H9 (cell line): Measurements from ENCODE around the gene DPH1. TPM values are rescaled to one million over a fixed set of nuclear protein-coding genes. Genes with fewer than 3 reads are reported as not detected.
A peak's percentile ranks its signal among the peaks of the same experiment; 100 is the strongest.

Experiments
- DNase-seq: peaks from one replicate; pipeline ENCODE4 v3.0.0-alpha.2; 2017
- H2AFZ ChIP-seq: one replicate; pipeline ENCODE4 v1.6.1; 2013; ENCODE audit warnings: mild to moderate bottlenecking, low read length, control low read depth, moderate library complexity
- H2AK5ac ChIP-seq: 2 replicates; pipeline ENCODE4 v1.6.1; 2013; ENCODE audit warnings: low read length, control low read depth, mixed read lengths; ENCODE audit not compliant: insufficient read length
- H2BK120ac ChIP-seq: one replicate; pipeline ENCODE4 v1.6.1; 2013; ENCODE audit warnings: low read depth, mild to moderate bottlenecking, low read length, control low read depth, inconsistent platforms; ENCODE audit not compliant: poor library complexity, severe bottlenecking
- H2BK12ac ChIP-seq: 2 replicates; pipeline ENCODE4 v1.6.1; 2013; ENCODE audit warnings: low read length, control low read depth, mixed read lengths, low read depth; ENCODE audit not compliant: insufficient read length
- H2BK15ac ChIP-seq: 2 replicates; pipeline ENCODE4 v1.6.1; 2013; ENCODE audit warnings: low read depth, low read length, control low read depth
- H2BK20ac ChIP-seq: one replicate; pipeline ENCODE4 v1.6.1; 2013; ENCODE audit warnings: low read depth, mild to moderate bottlenecking, low read length, control low read depth, inconsistent platforms; ENCODE audit not compliant: poor library complexity, severe bottlenecking
- H2BK5ac ChIP-seq: 2 replicates; pipeline ENCODE4 v1.6.1; 2013; ENCODE audit warnings: low read length, control low read depth, mixed read lengths; ENCODE audit not compliant: insufficient read length
- H3K14ac ChIP-seq: 2 replicates; pipeline ENCODE4 v1.6.1; 2013; ENCODE audit warnings: low read length, control low read depth; ENCODE audit not compliant: insufficient read depth
- H3K18ac ChIP-seq: 2 replicates; pipeline ENCODE4 v1.6.1; 2013; ENCODE audit warnings: low read depth, mild to moderate bottlenecking, mixed read lengths, low read length, control low read depth; ENCODE audit not compliant: insufficient read length
- H3K23ac ChIP-seq: 2 replicates; pipeline ENCODE4 v1.6.1; 2013; ENCODE audit warnings: low read length, control low read depth, mixed read lengths, low read depth; ENCODE audit not compliant: insufficient read length
- H3K23me2 ChIP-seq: 2 replicates; pipeline ENCODE4 v1.6.1; 2013; ENCODE audit warnings: low read depth, mild to moderate bottlenecking, mixed read lengths, low read length, control low read depth; ENCODE audit not compliant: insufficient read length, poor library complexity, severe bottlenecking
- H3K27ac ChIP-seq: 2 replicates; pipeline ENCODE4 v1.5.1; 2013; ENCODE audit warnings: low read length, control low read depth, mixed read lengths, low read depth; ENCODE audit not compliant: insufficient read length
- H3K27me3 ChIP-seq: 2 replicates; pipeline ENCODE4 v1.6.1; 2013; ENCODE audit warnings: low read length, control low read depth, inconsistent platforms; ENCODE audit not compliant: insufficient read depth
- H3K4ac ChIP-seq: 2 replicates; pipeline ENCODE4 v1.6.1; 2013; ENCODE audit warnings: low read depth, mild to moderate bottlenecking, control low read depth, inconsistent platforms, low read length, moderate library complexity
- H3K4me1 ChIP-seq: 2 replicates; pipeline ENCODE4 v1.6.1; 2013; ENCODE audit warnings: low read length, control low read depth, inconsistent platforms; ENCODE audit not compliant: insufficient read depth
- H3K4me2 ChIP-seq: 2 replicates; pipeline ENCODE4 v1.6.1; 2013; ENCODE audit warnings: low read length, control low read depth, mixed read lengths; ENCODE audit not compliant: insufficient read length, insufficient read depth
- H3K56ac ChIP-seq: 2 replicates; pipeline ENCODE4 v1.6.1; 2013; ENCODE audit warnings: low read depth, mild to moderate bottlenecking, mixed read lengths, low read length, control low read depth; ENCODE audit not compliant: insufficient read length
- H3K79me1 ChIP-seq: 2 replicates; pipeline ENCODE4 v1.6.1; 2013; ENCODE audit warnings: low read depth, mild to moderate bottlenecking, moderate library complexity, low read length, control low read depth, inconsistent platforms; ENCODE audit not compliant: insufficient read depth, poor library complexity, severe bottlenecking
- H3K79me2 ChIP-seq: 2 replicates; pipeline ENCODE4 v1.6.1; 2013; ENCODE audit warnings: low read length, control low read depth, inconsistent platforms; ENCODE audit not compliant: insufficient read depth
- H3K9ac ChIP-seq: 2 replicates; pipeline ENCODE4 v1.6.1; 2013; ENCODE audit warnings: low read length, control low read depth, mixed read lengths; ENCODE audit not compliant: insufficient read length; ENCODE audit errors: extremely low read depth
- H3K9me3 ChIP-seq: one replicate; pipeline ENCODE4 v1.6.1; 2013; ENCODE audit warnings: low read depth, low read length, inconsistent platforms; ENCODE audit not compliant: control insufficient read depth
- H3T11ph ChIP-seq: one replicate; pipeline ENCODE4 v1.6.1; 2013; ENCODE audit warnings: mild to moderate bottlenecking, low read length, control low read depth, inconsistent platforms
- H4K20me1 ChIP-seq: one replicate; pipeline ENCODE4 v1.6.1; 2013; ENCODE audit not compliant: control insufficient read depth, insufficient read length, insufficient read depth
- H4K5ac ChIP-seq: 2 replicates; pipeline ENCODE4 v1.6.1; 2013; ENCODE audit warnings: low read depth, mild to moderate bottlenecking, mixed read lengths, low read length, control low read depth; ENCODE audit not compliant: insufficient read length
- H4K8ac ChIP-seq: replicated peaks from 2 replicates; pipeline ENCODE4 v1.6.1; 2013; ENCODE audit warnings: low read length, control low read depth, mixed read lengths, low read depth; ENCODE audit not compliant: insufficient read length
- H4K91ac ChIP-seq: 2 replicates; pipeline ENCODE4 v1.6.1; 2013; ENCODE audit warnings: low read depth, mild to moderate bottlenecking, moderate library complexity, mixed read lengths, low read length, control low read depth; ENCODE audit not compliant: insufficient read length
- H3K27ac Mint-ChIP-seq, 3 experiments: 2 replicates in 2 of 3; 3 replicates in 1 of 3; pipeline ENCODE4 v1.8.0; 2020 to 2021; ENCODE audit warnings: mixed read lengths in 3 of 3, mild to moderate bottlenecking in 1 of 3, moderate library complexity in 1 of 3
- H3K27me3 Mint-ChIP-seq: 2 replicates; pipeline ENCODE4 v1.8.0; 2021; ENCODE audit warnings: low read depth, mild to moderate bottlenecking, moderate library complexity, mixed read lengths
- H3K36me3 Mint-ChIP-seq, 3 experiments: 2 replicates in 2 of 3; 3 replicates in 1 of 3; pipeline ENCODE4 v1.8.0; 2020 to 2021; ENCODE audit warnings: low read depth in 3 of 3, mixed read lengths in 3 of 3; ENCODE audit not compliant: insufficient read depth in 1 of 3
- H3K4me1 Mint-ChIP-seq, 2 experiments: 2 replicates each; pipeline ENCODE4 v1.8.0; 2020; ENCODE audit warnings: mixed read lengths in 2 of 2
- H3K4me3 Mint-ChIP-seq, 2 experiments: 2 replicates in 1 of 2; 3 replicates in 1 of 2; pipeline ENCODE4 v1.8.0; 2020 to 2021; ENCODE audit warnings: mild to moderate bottlenecking in 2 of 2, mixed read lengths in 2 of 2, moderate library complexity in 1 of 2
- H3K9me3 Mint-ChIP-seq, 2 experiments: 2 replicates in 1 of 2; 3 replicates in 1 of 2; pipeline ENCODE4 v1.8.0; 2020; ENCODE audit warnings: mild to moderate bottlenecking in 2 of 2, mixed read lengths in 2 of 2, moderate library complexity in 1 of 2
- WGBS: extraction: QIAGEN DNeasy Blood & Tissue Kit; methylation state at CpG from one replicate; pipeline ENCODE4 v1.1.7; 2013; ENCODE audit warnings: missing lambda C conversion rate, low lambda C conversion rate, mixed read lengths; ENCODE audit not compliant: insufficient read length; ENCODE audit errors: extremely low coverage; 5-methylcytosine and 5-hydroxymethylcytosine counted together
- total RNA-seq: library from RNA; stranded (reverse); gene quantifications from 2 replicates; pipeline ENCODE4 v1.2.1, GENCODE V29; 2021
- TF ChIP-seq, protein P1 (sequence below): fragments of 200-600 bp; sonication (generic); conservative IDR thresholded peaks from 3 replicates; pipeline ENCODE4 v1.8.0; 2021; ENCODE audit warnings: antibody characterized with exemption, mild to moderate bottlenecking

The DPH1 gene
- total RNA-seq, 1 experiment from 2014 or later: 27.5 TPM

DNA sequence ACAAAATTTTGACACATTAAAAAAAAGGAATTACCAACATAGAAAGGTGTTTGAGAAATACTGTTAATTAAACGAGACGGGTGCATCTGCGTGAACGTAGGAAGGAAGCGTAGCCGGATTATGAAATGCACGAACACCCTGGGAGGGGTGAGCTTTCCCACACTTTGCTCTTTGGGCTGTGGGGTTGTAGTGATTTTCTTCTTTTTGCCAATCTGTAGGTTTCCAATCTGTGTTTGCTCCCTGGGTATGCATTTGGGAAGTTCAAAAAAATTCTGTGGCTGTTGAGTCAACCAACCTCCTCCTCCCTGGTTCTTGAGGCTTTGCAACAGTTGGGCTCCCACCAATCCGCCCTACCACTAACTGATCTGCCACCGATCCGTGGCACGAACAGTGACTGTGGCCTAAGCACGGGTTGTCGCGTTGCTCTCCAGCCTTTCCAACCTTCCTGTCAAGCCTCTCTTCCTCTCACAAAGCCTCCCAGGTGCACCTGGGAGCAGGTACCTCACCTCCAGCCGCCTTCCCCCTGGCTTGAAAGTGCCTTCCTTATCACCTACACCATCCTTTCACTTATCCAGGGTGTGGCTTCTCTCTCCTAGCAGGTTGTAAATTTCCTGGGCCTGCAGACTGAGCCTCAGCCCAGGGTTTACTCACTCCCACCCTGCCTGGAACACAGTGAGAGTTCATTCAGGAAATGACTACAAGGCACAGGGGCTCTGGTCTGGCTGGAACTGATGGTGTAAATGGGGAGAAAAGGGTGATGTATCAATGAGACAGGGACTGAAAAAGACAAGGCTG lies 21.4 kb upstream of the DPH1 start:
- no peaks in the 10 kb centered on the region for H3K36me3 Mint-ChIP-seq
- no CpG with 5 or more reads among the region's 15 CpGs for WGBS
- Histone ChIP-seq H4K5ac (peak overlapping the region; percentile 91), H2BK120ac (no peak overlapping the region), H4K8ac (no peak overlapping the region), H3K4me1 (no peaks in the 10 kb centered on the region; the same call in 1 of the 2 replicates), H3K56ac (no peak overlapping the region), H3K79me2 (no peaks in the 10 kb centered on the region), H3K27me3 (no peaks in the 10 kb centered on the region; the same call in 1 of the 2 replicates), H2BK5ac (no peak overlapping the region), H3K4me2 (no peak overlapping the region), H3T11ph (no peak overlapping the region), H4K91ac (no peak overlapping the region), H2BK20ac (no peak overlapping the region), H2BK12ac (no peak overlapping the region), H3K18ac (no peak overlapping the region), H3K14ac (no peak overlapping the region), H2BK15ac (no peak overlapping the region), H3K27ac (no peak overlapping the region), H4K20me1 (no peaks in the 10 kb centered on the region), H3K9me3 (no peaks in the 10 kb centered on the region), H3K23me2 (no peaks in the 10 kb centered on the region), H3K23ac (no peak overlapping the region), H3K4ac (no peak overlapping the region), H3K79me1 (no peaks in the 10 kb centered on the region), H3K9ac (no peak overlapping the region), H2AFZ (no peak overlapping the region), H2AK5ac (no peak overlapping the region)
- no peak overlapping the region for H3K4me3 Mint-ChIP-seq
- no peak overlapping the region for H3K27ac Mint-ChIP-seq
- no peaks in the 10 kb centered on the region; a peak in 1 of 5 replicates for H3K9me3 Mint-ChIP-seq
- no peak for DNase-seq
- TF ChIP-seq, protein P1, sequence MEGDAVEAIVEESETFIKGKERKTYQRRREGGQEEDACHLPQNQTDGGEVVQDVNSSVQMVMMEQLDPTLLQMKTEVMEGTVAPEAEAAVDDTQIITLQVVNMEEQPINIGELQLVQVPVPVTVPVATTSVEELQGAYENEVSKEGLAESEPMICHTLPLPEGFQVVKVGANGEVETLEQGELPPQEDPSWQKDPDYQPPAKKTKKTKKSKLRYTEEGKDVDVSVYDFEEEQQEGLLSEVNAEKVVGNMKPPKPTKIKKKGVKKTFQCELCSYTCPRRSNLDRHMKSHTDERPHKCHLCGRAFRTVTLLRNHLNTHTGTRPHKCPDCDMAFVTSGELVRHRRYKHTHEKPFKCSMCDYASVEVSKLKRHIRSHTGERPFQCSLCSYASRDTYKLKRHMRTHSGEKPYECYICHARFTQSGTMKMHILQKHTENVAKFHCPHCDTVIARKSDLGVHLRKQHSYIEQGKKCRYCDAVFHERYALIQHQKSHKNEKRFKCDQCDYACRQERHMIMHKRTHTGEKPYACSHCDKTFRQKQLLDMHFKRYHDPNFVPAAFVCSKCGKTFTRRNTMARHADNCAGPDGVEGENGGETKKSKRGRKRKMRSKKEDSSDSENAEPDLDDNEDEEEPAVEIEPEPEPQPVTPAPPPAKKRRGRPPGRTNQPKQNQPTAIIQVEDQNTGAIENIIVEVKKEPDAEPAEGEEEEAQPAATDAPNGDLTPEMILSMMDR: no peak
- H3K27me3 Mint-ChIP-seq: peaks cover 48% of the 10 kb centered on the region
- peaks cover 14 to 15% of the 10 kb centered on the region in 2 experiments for H3K4me1 Mint-ChIP-seq
